ENCODE results near the gene SPEM3. TPM values are rescaled to one million over a fixed set of nuclear protein-coding genes. Genes with fewer than 3 reads are reported as not detected.

The SPEM3 gene
- total and polyA plus RNA-seq, 3 experiments from 2014 or later = not detected

DNA sequence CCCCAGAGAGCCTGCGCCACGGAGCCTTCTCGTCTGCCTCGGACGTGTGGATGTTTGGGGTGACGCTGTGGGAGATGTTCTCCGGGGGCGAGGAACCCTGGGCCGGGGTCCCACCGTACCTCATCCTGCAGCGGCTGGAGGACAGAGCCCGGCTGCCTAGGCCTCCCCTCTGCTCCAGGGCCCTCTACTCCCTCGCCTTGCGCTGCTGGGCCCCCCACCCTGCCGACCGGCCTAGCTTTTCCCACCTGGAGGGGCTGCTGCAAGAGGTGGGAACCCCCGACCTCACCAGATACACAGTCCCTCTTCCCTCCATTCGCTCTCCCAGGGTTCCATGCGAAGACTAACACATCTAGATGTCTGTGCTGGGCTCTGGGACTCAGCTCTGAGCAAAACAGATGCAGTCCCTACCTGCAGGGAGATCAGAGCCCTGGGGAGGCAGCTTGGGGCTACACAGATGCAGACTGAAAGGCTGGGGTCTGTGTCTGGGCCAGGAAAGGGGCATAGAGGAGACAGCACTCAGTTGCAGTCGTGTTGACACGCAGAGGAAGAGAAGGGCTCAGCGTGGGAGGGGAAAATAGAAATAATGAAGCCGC lies 44.1 kb upstream of the SPEM3 start:
- POLR2A ChIA-PET = interaction anchor here (0.5 to 1.9 kb wide), 14 partner anchors 9 to 100 kb away, joined by 3 to 16 read pairs (median 4); partner anchors contain the start of genes ACAP1, PLSCR3, POLR2A and TMEM102
- peaks cover 12 to 16% (median 16%) of the 10 kb centered on the region in 3 donors for H3K4me1 Mint-ChIP-seq
- H3K27me3 Mint-ChIP-seq = peaks cover 16 to 26% of the 10 kb centered on the region in 2 donors

GRCh38 chr17:7388856-7389255 lies 39.8 kb upstream of the SPEM3 start:
- CTCF ChIA-PET = interaction anchor here (0.8 to 1.4 kb wide), 3 partner anchors 15 to 48 kb away, joined by 3 to 4 read pairs (median 3); partner anchors contain the start of gene TMEM256
- Histone ChIP-seq H3K36me3 (ENCODE audit: insufficient read depth, low read length) (peaks cover 32% of the 10 kb centered on the region), H3K27ac (ENCODE audit: low read depth, low read length) (no peak overlapping the region), H3K4me1 (ENCODE audit: insufficient read depth, low read length) (peaks cover 35% of the 10 kb centered on the region), H3K27me3 (ENCODE audit: insufficient read depth, low read length, poor library complexity, severe bottlenecking) (no peaks in the 10 kb centered on the region), H3K4me3 (ENCODE audit: low read length) (no peak overlapping the region), H3K9me3 (ENCODE audit: low read length) (no peaks in the 10 kb centered on the region)
- POLR2A ChIA-PET = interaction anchor here (0.6 kb wide), 1 partner anchor 184 kb away, joined by 5 read pairs; no protein-coding TSS in a partner anchor
- H3K36me3 Mint-ChIP-seq = peaks cover 0 to 60% (median 3%) of the 10 kb centered on the region in 3 donors
- no peak for DNase-seq
- H3K9me3 Mint-ChIP-seq = no peaks in the 10 kb centered on the region
- H3K27ac Mint-ChIP-seq = peak overlapping the region in 2 of 8 donors; percentile 37 to 72
- no peaks in the 10 kb centered on the region for H3K27me3 Mint-ChIP-seq
- peaks cover 21 to 44% (median 28%) of the 10 kb centered on the region in 3 donors for H3K4me1 Mint-ChIP-seq
- H3K4me3 Mint-ChIP-seq = peak overlapping the region in 1 of 7 donors; percentile 66

More for the DNA sequence above, 44.1 kb upstream of the SPEM3 start:
- H3K27me3 ChIP-seq (ENCODE audit: insufficient read depth, low read length, poor library complexity, severe bottlenecking) = peaks cover 16% of the 10 kb centered on the region
- peak overlapping the region; percentile 83 for H3K4me3 ChIP-seq (ENCODE audit: low read length)
- DNase-seq = no peak
- CTCF ChIA-PET = interaction anchor here (0.9 to 2.1 kb wide), 8 partner anchors 9 to 176 kb away, joined by 3 to 15 read pairs (median 4); partner anchors contain the start of genes PLSCR3 and TMEM102
- peaks cover 13% of the 10 kb centered on the region for H3K4me1 ChIP-seq (ENCODE audit: insufficient read depth, low read length)
- H3K27ac Mint-ChIP-seq = peak overlapping the region; percentile 85 to 97 (median 92)
- H3K36me3 Mint-ChIP-seq = peaks cover 0 to 26% (median 0%) of the 10 kb centered on the region in 3 donors
- H3K36me3 ChIP-seq (ENCODE audit: insufficient read depth, low read length) = peaks cover 4% of the 10 kb centered on the region
- no peaks in the 10 kb centered on the region for H3K9me3 Mint-ChIP-seq
- H3K27ac ChIP-seq (ENCODE audit: low read depth, low read length) = peak overlapping the region; percentile 79
- no peaks in the 10 kb centered on the region for H3K9me3 ChIP-seq (ENCODE audit: low read length)
- peak overlapping the region; percentile 78 to 92 (median 87) for H3K4me3 Mint-ChIP-seq

DNA sequence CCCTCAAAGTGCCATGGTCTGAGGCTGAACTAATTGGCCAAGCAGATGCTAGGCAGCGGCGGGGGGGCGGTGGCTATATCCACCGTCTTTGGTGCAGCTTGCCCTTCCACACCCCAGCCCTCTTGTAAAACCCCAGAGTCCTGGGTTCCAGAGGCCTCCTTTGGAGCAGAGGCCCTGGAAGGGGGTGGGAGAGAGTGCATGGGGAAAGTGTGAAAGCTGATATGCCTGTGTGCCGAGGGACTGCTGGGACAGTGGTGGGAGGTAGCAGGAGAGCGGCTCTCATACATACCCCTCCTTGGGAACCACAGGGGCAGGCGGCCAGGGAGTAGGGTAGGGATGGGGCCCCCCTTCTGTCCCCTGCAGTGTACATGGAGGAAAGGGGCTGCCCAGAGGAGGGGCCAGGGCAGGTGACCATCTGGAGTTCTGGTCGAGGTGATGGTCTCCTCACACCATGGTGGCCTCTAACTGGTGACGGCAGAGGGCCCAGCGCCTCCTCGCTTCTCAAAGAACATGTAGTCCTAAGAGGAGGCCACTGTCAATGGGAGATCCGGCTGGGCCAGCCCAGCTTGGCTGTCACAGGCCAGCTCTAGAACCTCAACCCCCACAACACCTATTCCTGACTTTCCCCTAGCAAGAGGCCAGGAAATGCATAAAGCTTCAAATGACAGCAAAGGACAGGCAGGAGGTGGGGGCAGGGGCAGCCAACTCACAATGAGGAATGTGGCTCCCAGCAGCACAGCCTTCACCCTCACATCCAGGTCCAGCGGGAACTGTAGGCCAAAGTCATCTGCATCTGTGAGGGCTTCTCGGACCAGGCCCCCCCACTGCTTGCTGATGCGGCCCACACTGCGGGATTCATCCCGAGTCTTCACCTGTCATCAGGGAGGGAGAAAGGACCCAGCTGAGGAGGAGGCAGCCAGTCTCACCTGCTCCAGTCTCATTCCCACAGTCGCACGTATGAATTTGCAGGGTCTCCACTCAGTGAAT lies 38.4 kb upstream of the SPEM3 start:
- peak overlapping the region in 3 of 8 donors; percentile 6 to 78 (median 37) for H3K27ac Mint-ChIP-seq
- H3K27me3 ChIP-seq (ENCODE audit: insufficient read depth, low read length, poor library complexity, severe bottlenecking) = no peaks in the 10 kb centered on the region
- peaks cover 34% of the 10 kb centered on the region for H3K4me1 ChIP-seq (ENCODE audit: insufficient read depth, low read length)
- no peaks in the 10 kb centered on the region for H3K9me3 Mint-ChIP-seq
- peaks cover 32% of the 10 kb centered on the region for H3K36me3 ChIP-seq (ENCODE audit: insufficient read depth, low read length)
- H3K9me3 ChIP-seq (ENCODE audit: low read length) = no peaks in the 10 kb centered on the region
- H3K4me1 Mint-ChIP-seq = peaks cover 22 to 41% (median 27%) of the 10 kb centered on the region in 3 donors
- no peak overlapping the region for H3K4me3 ChIP-seq (ENCODE audit: low read length)
- POLR2A ChIA-PET = no interaction called here
- H3K27ac ChIP-seq (ENCODE audit: low read depth, low read length) = no peak overlapping the region
- no peak for DNase-seq
- peak overlapping the region in 1 of 7 donors; percentile 66 for H3K4me3 Mint-ChIP-seq
- CTCF ChIA-PET = interaction anchor here (0.6 kb wide), 1 partner anchor 10 kb away, joined by 4 read pairs; no protein-coding TSS in a partner anchor
- no peaks in the 10 kb centered on the region for H3K27me3 Mint-ChIP-seq
- peaks cover 0 to 64% (median 3%) of the 10 kb centered on the region in 3 donors for H3K36me3 Mint-ChIP-seq

DNA sequence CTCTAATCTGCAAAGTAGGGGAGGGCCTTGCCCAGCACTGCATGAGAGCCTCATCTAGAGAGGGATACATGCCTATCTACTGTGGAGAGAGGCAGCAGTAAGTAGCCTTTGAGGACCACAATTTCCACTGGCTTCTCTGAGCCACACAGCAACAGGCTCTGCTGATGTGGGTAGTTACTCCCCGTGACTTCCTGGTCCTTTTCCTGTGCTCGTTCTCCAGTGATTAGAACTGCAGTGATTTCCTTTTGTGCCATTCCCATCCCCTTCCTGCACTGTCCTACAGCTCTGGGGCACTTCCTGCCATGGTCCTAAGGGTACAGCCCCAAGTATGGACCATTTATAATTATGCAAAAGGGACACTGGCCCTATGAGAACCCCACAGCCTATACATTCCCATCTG lies 37.4 kb upstream of the SPEM3 start:
- DNase-seq = no peak
- ChIA-PET POLR2A (no interaction called here), CTCF (no interaction called here)
- Mint-ChIP-seq H3K4me3 (peak overlapping the region in 3 of 7 donors; percentile 23 to 76 (median 47)), H3K4me1 (peaks cover 22 to 46% (median 27%) of the 10 kb centered on the region in 3 donors), H3K27ac (peak overlapping the region in 4 of 8 donors; percentile 29 to 84 (median 37)), H3K27me3 (no peaks in the 10 kb centered on the region), H3K36me3 (peaks cover 0 to 62% (median 3%) of the 10 kb centered on the region in 3 donors), H3K9me3 (no peaks in the 10 kb centered on the region)
- Histone ChIP-seq H3K27me3 (ENCODE audit: insufficient read depth, low read length, poor library complexity, severe bottlenecking) (no peaks in the 10 kb centered on the region), H3K4me3 (ENCODE audit: low read length) (no peak overlapping the region), H3K4me1 (ENCODE audit: insufficient read depth, low read length) (peaks cover 35% of the 10 kb centered on the region), H3K9me3 (ENCODE audit: low read length) (no peaks in the 10 kb centered on the region), H3K27ac (ENCODE audit: low read depth, low read length) (no peak overlapping the region), H3K36me3 (ENCODE audit: insufficient read depth, low read length) (peaks cover 32% of the 10 kb centered on the region)

- H3K9me3 Mint-ChIP-seq = no peaks in the 10 kb centered on the region
- H3K4me3 Mint-ChIP-seq = peak overlapping the region; percentile 70 to 99 (median 93)
- peaks cover 22 to 46% (median 27%) of the 10 kb centered on the region in 3 donors for H3K4me1 Mint-ChIP-seq
- POLR2A ChIA-PET = interaction anchor here (0.7 kb wide), 1 partner anchor 11 kb away, joined by 5 read pairs; the partner anchor contains the start of gene TMEM256
- Histone ChIP-seq H3K9me3 (ENCODE audit: low read length) (no peaks in the 10 kb centered on the region), H3K27me3 (ENCODE audit: insufficient read depth, low read length, poor library complexity, severe bottlenecking) (no peaks in the 10 kb centered on the region), H3K36me3 (ENCODE audit: insufficient read depth, low read length) (peaks cover 32% of the 10 kb centered on the region), H3K27ac (ENCODE audit: low read depth, low read length) (peak overlapping the region; percentile 80), H3K4me1 (ENCODE audit: insufficient read depth, low read length) (peaks cover 35% of the 10 kb centered on the region), H3K4me3 (ENCODE audit: low read length) (peak overlapping the region; percentile 88)
- H3K36me3 Mint-ChIP-seq = peaks cover 0 to 52% (median 3%) of the 10 kb centered on the region in 3 donors
- H3K27ac Mint-ChIP-seq = peak overlapping the region in 7 of 8 donors; percentile 42 to 98 (median 76)
- no peaks in the 10 kb centered on the region for H3K27me3 Mint-ChIP-seq
- peak in 1 of 5 donors; percentile 38 for DNase-seq
- CTCF ChIA-PET = no interaction called here
These were observed 35.7 kb upstream of the SPEM3 start for GRCh38 chr17:7392696-7393612.

DNA sequence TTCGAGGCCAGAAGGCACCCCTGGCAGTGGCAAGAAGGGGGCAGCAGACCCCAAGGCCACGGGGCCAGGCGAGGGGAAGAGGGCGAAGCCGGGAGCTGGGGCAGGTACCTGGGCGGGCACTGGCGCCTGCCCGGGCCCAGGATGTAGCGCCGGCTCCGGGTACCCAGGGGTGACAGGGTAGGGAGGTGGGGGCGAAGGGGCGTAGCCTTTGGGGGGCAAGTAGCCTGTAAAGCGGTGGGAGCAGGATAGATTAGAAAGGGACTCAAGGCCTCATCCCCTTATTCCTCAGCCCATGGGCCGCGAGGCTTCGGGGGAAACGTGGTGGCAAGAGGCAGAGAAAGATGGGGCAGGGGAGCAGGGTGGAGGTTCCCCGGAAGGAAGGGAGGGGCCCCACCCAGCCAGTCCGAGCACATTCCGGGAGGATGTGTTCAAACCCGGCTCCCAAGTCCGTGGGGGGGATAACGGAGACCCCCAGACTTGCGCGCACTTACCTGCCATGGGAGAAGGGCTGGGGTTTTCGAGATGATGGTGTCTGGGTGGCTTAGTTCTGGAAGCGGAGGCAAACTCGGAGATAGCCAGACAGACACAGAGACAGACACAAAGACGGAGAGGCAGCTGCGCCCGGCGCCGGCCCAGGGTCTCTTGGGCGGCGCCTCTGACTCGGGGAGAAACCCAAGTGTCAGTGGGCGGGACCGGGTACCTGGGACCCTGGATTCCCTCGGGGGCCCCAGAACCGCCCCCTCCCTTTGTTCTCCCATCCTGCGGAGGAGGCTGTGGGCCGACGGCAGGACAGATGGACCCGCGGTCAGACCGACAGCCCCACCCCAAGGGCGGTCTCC lies 34.8 kb upstream of the SPEM3 start:
- peak; percentile 61 to 82 (median 75) for DNase-seq
- no peaks in the 10 kb centered on the region for H3K9me3 ChIP-seq (ENCODE audit: low read length)
- H3K27ac Mint-ChIP-seq = peak overlapping the region; percentile 90 to 98 (median 96)
- H3K27me3 ChIP-seq (ENCODE audit: insufficient read depth, low read length, poor library complexity, severe bottlenecking) = no peaks in the 10 kb centered on the region
- POLR2A ChIA-PET = interaction anchor here (0.6 to 1.8 kb wide), 6 partner anchors 9 to 92 kb away, joined by 3 to 12 read pairs (median 4); partner anchors contain the start of genes TMEM102, TMEM256 and ZBTB4
- H3K27me3 Mint-ChIP-seq = no peaks in the 10 kb centered on the region
- H3K4me1 Mint-ChIP-seq = peaks cover 22 to 46% (median 27%) of the 10 kb centered on the region in 3 donors
- H3K4me3 ChIP-seq (ENCODE audit: low read length) = peak overlapping the region; percentile 88
- H3K4me1 ChIP-seq (ENCODE audit: insufficient read depth, low read length) = peaks cover 35% of the 10 kb centered on the region
- peak overlapping the region; percentile 91 to 99 (median 95) for H3K4me3 Mint-ChIP-seq
- CTCF ChIA-PET = interaction anchor here (1.1 to 1.3 kb wide), 2 partner anchors 9 kb away, joined by 3 to 8 read pairs; no protein-coding TSS in a partner anchor
- peaks cover 32% of the 10 kb centered on the region for H3K36me3 ChIP-seq (ENCODE audit: insufficient read depth, low read length)
- H3K36me3 Mint-ChIP-seq = peaks cover 0 to 45% (median 3%) of the 10 kb centered on the region in 3 donors
- peak overlapping the region; percentile 80 for H3K27ac ChIP-seq (ENCODE audit: low read depth, low read length)
- no peaks in the 10 kb centered on the region for H3K9me3 Mint-ChIP-seq

Measured in CD8-positive, alpha-beta memory T cell (primary cell).